ENCODE data around the gene CNTD1. TPM values are rescaled to one million over a fixed set of nuclear protein-coding genes. Genes with fewer than 3 reads are reported as not detected.
A peak's percentile ranks its signal among the peaks of the same experiment; 100 is the strongest.

Gene CNTD1
- total RNA-seq, 1 donor from 2014 or later, result not detected

DNA sequence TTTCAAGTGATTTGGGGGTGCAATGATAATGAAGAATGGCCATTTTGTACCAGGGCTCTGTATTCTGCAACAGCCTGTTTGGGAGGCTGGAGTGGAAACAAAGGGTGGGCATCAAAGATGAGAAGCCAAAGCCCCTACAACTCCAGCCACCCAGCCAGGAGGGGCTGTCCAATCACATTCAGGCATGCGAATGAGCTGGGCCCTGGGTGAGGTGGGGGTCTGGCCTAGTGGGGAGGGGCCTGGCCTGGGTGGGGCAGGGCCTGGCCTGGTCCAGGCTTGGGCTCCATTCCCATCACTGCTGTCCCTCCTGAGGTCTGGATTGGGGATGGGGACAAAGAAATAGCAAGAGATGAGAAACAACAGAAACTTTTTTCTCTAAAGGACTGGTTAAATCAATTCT, 58.7 kb downstream of the CNTD1 start:
- no peaks in the 10 kb centered on the region for H3K79me2 ChIP-seq (ENCODE audit: insufficient read depth, low read length)
- no peaks in the 10 kb centered on the region for H3K4me1 ChIP-seq (ENCODE audit: insufficient read depth, low read length)
- H3K4me3 ChIP-seq (ENCODE audit: insufficient read depth, low read depth, low read length), result no peak overlapping the region
- no peak overlapping the region for H3K27ac Mint-ChIP-seq (ENCODE audit: unreplicated experiment)
- H3K27ac ChIP-seq (ENCODE audit: low read depth, low read length), result no peak overlapping the region
- H3K9me3 Mint-ChIP-seq (ENCODE audit: unreplicated experiment), result no peaks in the 10 kb centered on the region
- no peak overlapping the region for H3K4me2 ChIP-seq (ENCODE audit: low read length)
- H3K9me3 ChIP-seq (ENCODE audit: insufficient read depth, low read depth, low read length), result no peaks in the 10 kb centered on the region
- no peak overlapping the region for H3K4me3 Mint-ChIP-seq (ENCODE audit: unreplicated experiment)
- peaks cover 2% of the 10 kb centered on the region for H3K4me1 Mint-ChIP-seq (ENCODE audit: low read depth, unreplicated experiment)
- no peaks in the 10 kb centered on the region for H3K27me3 ChIP-seq (ENCODE audit: insufficient read depth, low read length)
- FAIRE-seq, result no peak
- no peak overlapping the region for H3K9ac ChIP-seq (ENCODE audit: low read length)
- TF ChIP-seq, protein P1, sequence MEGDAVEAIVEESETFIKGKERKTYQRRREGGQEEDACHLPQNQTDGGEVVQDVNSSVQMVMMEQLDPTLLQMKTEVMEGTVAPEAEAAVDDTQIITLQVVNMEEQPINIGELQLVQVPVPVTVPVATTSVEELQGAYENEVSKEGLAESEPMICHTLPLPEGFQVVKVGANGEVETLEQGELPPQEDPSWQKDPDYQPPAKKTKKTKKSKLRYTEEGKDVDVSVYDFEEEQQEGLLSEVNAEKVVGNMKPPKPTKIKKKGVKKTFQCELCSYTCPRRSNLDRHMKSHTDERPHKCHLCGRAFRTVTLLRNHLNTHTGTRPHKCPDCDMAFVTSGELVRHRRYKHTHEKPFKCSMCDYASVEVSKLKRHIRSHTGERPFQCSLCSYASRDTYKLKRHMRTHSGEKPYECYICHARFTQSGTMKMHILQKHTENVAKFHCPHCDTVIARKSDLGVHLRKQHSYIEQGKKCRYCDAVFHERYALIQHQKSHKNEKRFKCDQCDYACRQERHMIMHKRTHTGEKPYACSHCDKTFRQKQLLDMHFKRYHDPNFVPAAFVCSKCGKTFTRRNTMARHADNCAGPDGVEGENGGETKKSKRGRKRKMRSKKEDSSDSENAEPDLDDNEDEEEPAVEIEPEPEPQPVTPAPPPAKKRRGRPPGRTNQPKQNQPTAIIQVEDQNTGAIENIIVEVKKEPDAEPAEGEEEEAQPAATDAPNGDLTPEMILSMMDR (IDR thresholded peaks at IDR 0.05; ENCODE audit: insufficient read depth, low read depth, low read length), result no peak
- no peak for TF ChIP-seq EZH2 (IDR thresholded peaks at IDR 0.05; ENCODE audit: insufficient read depth, low read length)
- no peak for DNase-seq (ENCODE audit: low read depth)
- H2AFZ ChIP-seq (ENCODE audit: low read depth, low read length), result no peak overlapping the region
- no peaks in the 10 kb centered on the region for H4K20me1 ChIP-seq (ENCODE audit: insufficient read depth, low read length)
- H3K36me3 ChIP-seq (ENCODE audit: insufficient read depth, low read length), result no peaks in the 10 kb centered on the region
- peaks cover 16% of the 10 kb centered on the region for H3K36me3 Mint-ChIP-seq (ENCODE audit: low read depth, unreplicated experiment)
- peaks cover 24% of the 10 kb centered on the region for H3K27me3 Mint-ChIP-seq (ENCODE audit: low read depth, unreplicated experiment)

Small RNAs within 50 kb of the gene (microRNA-seq; reads per million reads assigned to microRNA genes)
- 2.7 reads per million, percentile 3 among the genes with 10 or more reads in this experiment for gene MIR6781

Other genes with a start within 250 kb of the CNTD1 start
- 1.5 and 1.7 TPM in 2 replicates for gene HSD17B1, start 245.9 kb upstream of the CNTD1 start, total RNA-seq
- gene COASY, start 236.7 kb upstream of the CNTD1 start, total RNA-seq, result 52.0 and 54.2 TPM in 2 replicates
- 26.5 and 29.9 TPM in 2 replicates for gene MLX, start 231.8 kb upstream of the CNTD1 start, total RNA-seq
- 5.4 and 8.7 TPM in 2 replicates for gene PSMC3IP, start 221.1 kb upstream of the CNTD1 start, total RNA-seq
- 54.3 and 60.9 TPM in 2 replicates for gene RETREG3, start 189.5 kb upstream of the CNTD1 start, total RNA-seq
- 47.2 and 51.0 TPM in 2 replicates for gene TUBG1, start 189.2 kb upstream of the CNTD1 start, total RNA-seq
- gene TUBG2, start 139.6 kb upstream of the CNTD1 start, total RNA-seq, result 14.4 and 16.6 TPM in 2 replicates
- 14.1 and 14.5 TPM in 2 replicates for gene PLEKHH3, start 121.9 kb upstream of the CNTD1 start, total RNA-seq
- 0.65 and 0.84 TPM in 2 replicates for gene CCR10, start 117.0 kb upstream of the CNTD1 start, total RNA-seq
- gene CNTNAP1, start 116.3 kb upstream of the CNTD1 start, total RNA-seq, result 11.4 and 16.4 TPM in 2 replicates
- gene EZH1, start 53.8 kb upstream of the CNTD1 start, total RNA-seq, result 15.2 and 16.9 TPM in 2 replicates
- gene RAMP2, start 37.6 kb upstream of the CNTD1 start, total RNA-seq, result 6.1 and 6.8 TPM in 2 replicates
- gene VPS25, start 25.4 kb upstream of the CNTD1 start, total RNA-seq, result 49.5 and 53.2 TPM in 2 replicates
- 22.8 and 34.8 TPM in 2 replicates for gene WNK4, start 18.3 kb upstream of the CNTD1 start, total RNA-seq
- 31.8 and 34.3 TPM in 2 replicates for gene COA3, start 157 bp upstream of the CNTD1 start, total RNA-seq
- gene BECN1, start 25.4 kb downstream of the CNTD1 start, total RNA-seq, result 79.8 and 87.6 TPM in 2 replicates
- gene PSME3, start 34.5 kb downstream of the CNTD1 start, total RNA-seq, result 131 and 152 TPM in 2 replicates
- gene AOC2, start 45.7 kb downstream of the CNTD1 start, total RNA-seq, result 4.1 and 5.0 TPM in 2 replicates
- gene AOC3, start 52.3 kb downstream of the CNTD1 start, total RNA-seq, result 1.1 and 1.5 TPM in 2 replicates
- not detected in 2 replicates for gene G6PC1, start 101.9 kb downstream of the CNTD1 start, total RNA-seq
- 42.8 and 45.2 TPM in 2 replicates for gene AARSD1, start 165.6 kb downstream of the CNTD1 start, total RNA-seq
- gene PTGES3L, start 181.2 kb downstream of the CNTD1 start, total RNA-seq, result 5.1 and 5.8 TPM in 2 replicates
- gene RUNDC1, start 181.7 kb downstream of the CNTD1 start, total RNA-seq, result 13.2 and 13.8 TPM in 2 replicates
- gene RPL27, start 199.6 kb downstream of the CNTD1 start, total RNA-seq, result 993 and 1,032 TPM in 2 replicates
- gene IFI35, start 207.9 kb downstream of the CNTD1 start, total RNA-seq, result 60.5 and 72.8 TPM in 2 replicates
- gene VAT1, start 223.5 kb downstream of the CNTD1 start, total RNA-seq, result 348 and 413 TPM in 2 replicates
- gene RND2, start 226.4 kb downstream of the CNTD1 start, total RNA-seq, result 1.3 and 2.3 TPM in 2 replicates